CD4-positive, alpha-beta memory T cell (primary cell): ENCODE measurements around the gene C6orf136. TPM values are rescaled to one million over a fixed set of nuclear protein-coding genes. Genes with fewer than 3 reads are reported as not detected.

Experiments used
- polyA plus RNA-seq, 2 donors: library from polyadenylated mRNA; unstranded; fragments of 300-500 nt; fragmentation: Illumina TruSeq; gene quantifications; one replicate each; pipeline ENCODE4 v1.2.3, GENCODE V29; 2021
- total RNA-seq, 2 experiments: library from RNA; stranded (reverse); gene quantifications; one replicate each; pipeline ENCODE4 v1.2.3, GENCODE V29; 2021

The C6orf136 gene
- total and polyA plus RNA-seq, 4 experiments from 2014 or later: 6.2 to 35.0 (median 22.7) TPM

Other genes starting within 250 kb of the C6orf136 start
- 1,000 to 10,000 TPM; 1,097 to 1,122 TPM for gene HLA-E, start 157.6 kb upstream of the C6orf136 start, total RNA-seq
- gene HLA-E, start 157.6 kb upstream of the C6orf136 start, polyA plus RNA-seq: 1,000 to 10,000 TPM; 2,441 to 3,541 TPM
- gene GNL1, start 90.6 kb upstream of the C6orf136 start, total RNA-seq: 10 to 100 TPM; 83.4 to 83.9 TPM
- gene GNL1, start 90.6 kb upstream of the C6orf136 start, polyA plus RNA-seq: 10 to 100 TPM; 37.4 to 51.5 TPM
- gene PRR3, start 89.8 kb upstream of the C6orf136 start, total RNA-seq: 10 to 100 TPM; 26.4 to 29.1 TPM
- gene PRR3, start 89.8 kb upstream of the C6orf136 start, polyA plus RNA-seq: 1 to 10 TPM; 4.3 to 8.5 TPM
- gene ABCF1, start 75.7 kb upstream of the C6orf136 start, total RNA-seq: 10 to 100 TPM; 60.8 to 66.8 TPM
- 10 to 100 TPM in 1 of 2 donors, 1 to 10 TPM in 1; 7.5 to 46.6 TPM for gene ABCF1, start 75.7 kb upstream of the C6orf136 start, polyA plus RNA-seq
- gene PPP1R10, start 29.9 kb upstream of the C6orf136 start, total RNA-seq: 100 to 1,000 TPM; 224 to 231 TPM
- gene PPP1R10, start 29.9 kb upstream of the C6orf136 start, polyA plus RNA-seq: 10 to 100 TPM in 1 of 2 donors, 1 to 10 TPM in 1; 8.5 to 30.6 TPM
- gene MRPS18B, start 29.3 kb upstream of the C6orf136 start, total RNA-seq: 10 to 100 TPM; 44.4 to 46.3 TPM
- gene MRPS18B, start 29.3 kb upstream of the C6orf136 start, polyA plus RNA-seq: 100 to 1,000 TPM; 112 to 126 TPM
- gene ATAT1, start 20.3 kb upstream of the C6orf136 start, total RNA-seq: 1 to 10 TPM; 8.3 to 9.4 TPM
- 1 to 10 TPM in 1 of 2 donors, under 1 TPM in 1; 0.29 to 1.9 TPM for gene ATAT1, start 20.3 kb upstream of the C6orf136 start, polyA plus RNA-seq
- 10 to 100 TPM; 53.4 to 54.6 TPM for gene DHX16, start 25.9 kb downstream of the C6orf136 start, total RNA-seq
- 10 to 100 TPM; 22.0 to 30.2 TPM for gene DHX16, start 25.9 kb downstream of the C6orf136 start, polyA plus RNA-seq
- 100 to 1,000 TPM; 122 to 127 TPM for gene PPP1R18, start 39.5 kb downstream of the C6orf136 start, total RNA-seq
- 100 to 1,000 TPM in 1 of 2 donors, 10 to 100 TPM in 1; 68.2 to 117 TPM for gene PPP1R18, start 39.5 kb downstream of the C6orf136 start, polyA plus RNA-seq
- gene NRM, start 43.9 kb downstream of the C6orf136 start, total RNA-seq: 1 to 10 TPM; 6.4 to 6.6 TPM
- 10 to 100 TPM in 1 of 2 donors, 1 to 10 TPM in 1; 9.1 to 15.8 TPM for gene NRM, start 43.9 kb downstream of the C6orf136 start, polyA plus RNA-seq
- 10 to 100 TPM; 60.7 to 73.5 TPM for gene MDC1, start 70.1 kb downstream of the C6orf136 start, total RNA-seq
- 1 to 10 TPM in 1 of 2 donors, not detected in 1; 9.8 TPM for gene MDC1, start 70.1 kb downstream of the C6orf136 start, polyA plus RNA-seq
- gene TUBB, start 73.2 kb downstream of the C6orf136 start, total RNA-seq: 100 to 1,000 TPM; 285 to 300 TPM
- 100 to 1,000 TPM in 1 of 2 donors, 10 to 100 TPM in 1; 74.8 to 142 TPM for gene TUBB, start 73.2 kb downstream of the C6orf136 start, polyA plus RNA-seq
- gene FLOT1, start 95.6 kb downstream of the C6orf136 start, total RNA-seq: 10 to 100 TPM; 75.3 to 78.5 TPM
- 10 to 100 TPM; 74.6 to 82.1 TPM for gene FLOT1, start 95.6 kb downstream of the C6orf136 start, polyA plus RNA-seq
- 10 to 100 TPM; 11.3 to 11.4 TPM for gene IER3, start 97.4 kb downstream of the C6orf136 start, total RNA-seq
- gene IER3, start 97.4 kb downstream of the C6orf136 start, polyA plus RNA-seq: under 1 TPM; 0.77 to 0.83 TPM
- 10 to 100 TPM; 10.2 to 13.1 TPM for gene DDR1, start 237.4 kb downstream of the C6orf136 start, total RNA-seq
- gene DDR1, start 237.4 kb downstream of the C6orf136 start, polyA plus RNA-seq: 1 to 10 TPM; 1.4 to 3.1 TPM